Frontal cortex (tissue), 4 donors: ENCODE results near the gene ARL14EPL. TPM values are rescaled to one million over a fixed set of nuclear protein-coding genes. Genes with fewer than 3 reads are reported as not detected.
"Not testable (repeated sequence)": the region's sequence is repeated elsewhere in the genome, so short reads cannot be mapped to it uniquely, and the experiment has no call there.

ENCODE experiments used
- DNase-seq, 2 donors: peaks; one replicate each; pipeline ENCODE4 v3.0.0; 2012; ENCODE audit warnings: low spot score in 2 of 2
- FAIRE-seq: peaks from 2 replicates; lab custom pipeline; 2012; peaks lifted over from hg19 to GRCh38; lab: Jason Lieb, UNC
- total RNA-seq: library from RNA; depleted of rRNA; stranded (reverse); fragments of >200 nt; gene quantifications from one replicate; pipeline ENCODE4 v1.2.3, GENCODE V29; 2014
- donor health status: control.
- donor health status: control.
- donor health status: control.

Gene ARL14EPL
- total RNA-seq, 1 donor from 2014 or later = not detected

- DNase-seq (no peak), FAIRE-seq (no peak)
Measured at GRCh38 chr5:116045821-116046220, 13.5 kb downstream of the ARL14EPL start.

- FAIRE-seq (no peak), DNase-seq (no peak)
Measured at GRCh38 chr5:116046261-116046660, 14.0 kb downstream of the ARL14EPL start.

- FAIRE-seq = no peak
- no peak for DNase-seq
Measured at GRCh38 chr5:116046823-116047222, 14.6 kb downstream of the ARL14EPL start.

- no peak for DNase-seq
Measured at GRCh38 chr5:116058346-116058936, 26.2 kb downstream of the ARL14EPL start.

GRCh38 chr5:116062352-116062751, 30.1 kb downstream of the ARL14EPL start:
- no peak for DNase-seq
- FAIRE-seq = no peak

More at GRCh38 chr5:116058346-116058936, 26.2 kb downstream of the ARL14EPL start:
- no peak for FAIRE-seq

- DNase-seq (no peak), FAIRE-seq (no peak)
Measured at GRCh38 chr5:116063950-116064349, 31.7 kb downstream of the ARL14EPL start.

GRCh38 chr5:116068028-116068632, 35.9 kb downstream of the ARL14EPL start:
- FAIRE-seq = peak; percentile 95
- DNase-seq = peak in 1 of 2 donors; percentile 39

GRCh38 chr5:116071211-116071610, 38.9 kb downstream of the ARL14EPL start:
- FAIRE-seq = no peak
- DNase-seq = no peak

- FAIRE-seq = no peak
Measured at GRCh38 chr5:116075191-116075831, 43.0 kb downstream of the ARL14EPL start.

GRCh38 chr5:116076496-116076895, 44.2 kb downstream of the ARL14EPL start:
- DNase-seq (no peak), FAIRE-seq (no peak)

More at GRCh38 chr5:116075191-116075831, 43.0 kb downstream of the ARL14EPL start:
- DNase-seq = no peak

- FAIRE-seq = no peak
Measured at GRCh38 chr5:116078199-116078598, 45.9 kb downstream of the ARL14EPL start.

GRCh38 chr5:116084287-116084691, 52.0 kb downstream of the ARL14EPL start:
- DNase-seq = peak in 1 of 2 donors; percentile 16
- FAIRE-seq = no peak

More at GRCh38 chr5:116078199-116078598, 45.9 kb downstream of the ARL14EPL start:
- DNase-seq = no peak

- DNase-seq (peak; percentile 68 to 74), FAIRE-seq (no peak)
Measured at GRCh38 chr5:116084871-116085715, 52.8 kb downstream of the ARL14EPL start, which contains the start of gene COMMD10. COMMD10 (plus strand) TSS chr5:116085025.

GRCh38 chr5:116086309-116086708, 54.0 kb downstream of the ARL14EPL start:
- DNase-seq, FAIRE-seq: not testable (repeated sequence)

GRCh38 chr5:116088062-116088461, 55.8 kb downstream of the ARL14EPL start:
- FAIRE-seq (no peak), DNase-seq (no peak)

- FAIRE-seq = no peak
- DNase-seq = no peak
Measured at GRCh38 chr5:116090302-116090701, 58.0 kb downstream of the ARL14EPL start.

GRCh38 chr5:116091416-116091815, 59.1 kb downstream of the ARL14EPL start:
- DNase-seq = no peak
- FAIRE-seq = no peak

GRCh38 chr5:116097301-116097700, 65.0 kb downstream of the ARL14EPL start:
- DNase-seq (no peak), FAIRE-seq (no peak)

GRCh38 chr5:116098998-116099397, 66.7 kb downstream of the ARL14EPL start:
- DNase-seq (no peak), FAIRE-seq (no peak)

GRCh38 chr5:116104941-116105340, 72.7 kb downstream of the ARL14EPL start:
- FAIRE-seq, DNase-seq: not testable (repeated sequence)
